Measurements from ENCODE around the gene SEBOX. TPM values are rescaled to one million over a fixed set of nuclear protein-coding genes. Genes with fewer than 3 reads are reported as not detected.
A peak's percentile ranks its signal among the peaks of the same experiment; 100 is the strongest.

Gene SEBOX
- total RNA-seq (not detected), polyA plus RNA-seq (not detected)
- long read RNA-seq, donor 1 = 0 reads
- long read RNA-seq, donor 2 = 0 reads
- long read RNA-seq, donor 3 = 0 reads
- long read RNA-seq, donor 4 = 0 reads

- Histone ChIP-seq H3K9me3 (ENCODE audit: control insufficient read depth, low read length) (no peaks in the 10 kb centered on the region), H3K4me3 (ENCODE audit: low read length) (no peak within 1 kb of the TSS), H3K27ac (ENCODE audit: low read length) (no peak within 1 kb of the TSS), H3K27me3 (ENCODE audit: control insufficient read depth, insufficient read depth) (no peaks in the 10 kb centered on the region), H3K4me1 (ENCODE audit: control insufficient read depth, insufficient read depth, low read length) (no peaks in the 10 kb centered on the region)
- intact Hi-C loops (cut with DNase I) = no loop called here
- 90% methylated on average over 13 of the region's 13 CpGs for WGBS
- DNase-seq (no peak), ATAC-seq (no peak)
These were observed at the start of gene SEBOX for GRCh38 chr17:28364665-28365363. Gene SEBOX, minus strand, starts transcription at chr17:28365199. Its CDS starts 48 bp downstream, at chr17:28365151.

GRCh38 chr17:28413804-28414203 lies 48.8 kb upstream of the SEBOX start:
- no peaks in the 10 kb centered on the region for H3K27me3 ChIP-seq (ENCODE audit: control insufficient read depth, insufficient read depth)
- no peak for ATAC-seq
- no peaks in the 10 kb centered on the region for H3K9me3 ChIP-seq (ENCODE audit: control insufficient read depth, low read length)
- no peaks in the 10 kb centered on the region for H3K4me1 ChIP-seq (ENCODE audit: control insufficient read depth, insufficient read depth, low read length)
- no peak overlapping the region for H3K4me3 ChIP-seq (ENCODE audit: low read length)
- intact Hi-C loops (cut with DNase I) = no loop called here
- no peak overlapping the region for H3K27ac ChIP-seq (ENCODE audit: low read length)
- WGBS = 53% methylated on average over 7 of the region's 7 CpGs
- no peak for DNase-seq

GRCh38 chr17:28412099-28412498 lies 47.1 kb upstream of the SEBOX start:
- no peak for DNase-seq
- intact Hi-C loops (cut with DNase I) = no loop called here
- Histone ChIP-seq H3K27me3 (ENCODE audit: control insufficient read depth, insufficient read depth) (no peaks in the 10 kb centered on the region), H3K9me3 (ENCODE audit: control insufficient read depth, low read length) (no peaks in the 10 kb centered on the region), H3K4me1 (ENCODE audit: control insufficient read depth, insufficient read depth, low read length) (no peaks in the 10 kb centered on the region), H3K4me3 (ENCODE audit: low read length) (no peak overlapping the region), H3K27ac (ENCODE audit: low read length) (no peak overlapping the region)
- WGBS = 73% methylated on average over 3 of the region's 3 CpGs
- ATAC-seq = no peak

- Histone ChIP-seq H3K9me3 (ENCODE audit: control insufficient read depth, low read length) (no peaks in the 10 kb centered on the region), H3K27ac (ENCODE audit: low read length) (no peak overlapping the region), H3K4me1 (ENCODE audit: control insufficient read depth, insufficient read depth, low read length) (no peaks in the 10 kb centered on the region), H3K4me3 (ENCODE audit: low read length) (no peak overlapping the region), H3K27me3 (ENCODE audit: control insufficient read depth, insufficient read depth) (no peaks in the 10 kb centered on the region)
- intact Hi-C loops (cut with DNase I) = no loop called here
- ATAC-seq (peak in 1 of 2 donors; percentile 31), DNase-seq (no peak)
- WGBS = 83% methylated on average over 1 of the region's 1 CpG
These were observed 42.9 kb upstream of the SEBOX start for GRCh38 chr17:28407974-28408306.

- Histone ChIP-seq H3K27me3 (ENCODE audit: control insufficient read depth, insufficient read depth) (no peaks in the 10 kb centered on the region), H3K9me3 (ENCODE audit: control insufficient read depth, low read length) (no peaks in the 10 kb centered on the region), H3K4me3 (ENCODE audit: low read length) (no peak overlapping the region), H3K4me1 (ENCODE audit: control insufficient read depth, insufficient read depth, low read length) (no peaks in the 10 kb centered on the region), H3K27ac (ENCODE audit: low read length) (no peak overlapping the region)
- WGBS = 75% methylated on average over 5 of the region's 5 CpGs
- intact Hi-C loops (cut with DNase I) = no loop called here
- DNase-seq (no peak), ATAC-seq (no peak)
These were observed 42.4 kb upstream of the SEBOX start for GRCh38 chr17:28407130-28407973.

- DNase-seq = no peak
- 29% methylated on average over 9 of the region's 9 CpGs for WGBS
- intact Hi-C loops (cut with DNase I) = no loop called here
- ATAC-seq = peak in 1 of 2 donors; percentile 22
- Histone ChIP-seq H3K27ac (ENCODE audit: low read length) (no peak overlapping the region), H3K9me3 (ENCODE audit: control insufficient read depth, low read length) (no peaks in the 10 kb centered on the region), H3K4me3 (ENCODE audit: low read length) (peak overlapping the region; percentile 53), H3K4me1 (ENCODE audit: control insufficient read depth, insufficient read depth, low read length) (no peaks in the 10 kb centered on the region), H3K27me3 (ENCODE audit: control insufficient read depth, insufficient read depth) (no peaks in the 10 kb centered on the region)
These were observed 41.4 kb upstream of the SEBOX start for GRCh38 chr17:28406473-28406814.

GRCh38 chr17:28405632-28406472 lies 40.9 kb upstream of the SEBOX start, which contains the start of gene SLC46A1:
Gene SLC46A1, minus strand, starts transcription at chr17:28406212. Its CDS starts 98 bp downstream, at chr17:28406114.
- WGBS = under 1% methylated on average over 70 of the region's 70 CpGs
- no peaks in the 10 kb centered on the region for H3K9me3 ChIP-seq (ENCODE audit: control insufficient read depth, low read length)
- peak within 1 kb of the TSS; percentile 53 for H3K4me3 ChIP-seq (ENCODE audit: low read length)
- peak; percentile 80 to 87 for ATAC-seq
- intact Hi-C loops (cut with DNase I) = no loop called here
- no peaks in the 10 kb centered on the region for H3K27me3 ChIP-seq (ENCODE audit: control insufficient read depth, insufficient read depth)
- peak; percentile 75 to 88 (median 88) for DNase-seq
- H3K27ac ChIP-seq (ENCODE audit: low read length) = no peak within 1 kb of the TSS
- H3K4me1 ChIP-seq (ENCODE audit: control insufficient read depth, insufficient read depth, low read length) = no peaks in the 10 kb centered on the region

- no peaks in the 10 kb centered on the region for H3K9me3 ChIP-seq (ENCODE audit: control insufficient read depth, low read length)
- H3K4me3 ChIP-seq (ENCODE audit: low read length) = peak overlapping the region; percentile 53
- WGBS = 46% methylated on average over 33 of the region's 33 CpGs
- no peak overlapping the region for H3K27ac ChIP-seq (ENCODE audit: low read length)
- no peaks in the 10 kb centered on the region for H3K27me3 ChIP-seq (ENCODE audit: control insufficient read depth, insufficient read depth)
- DNase-seq (peak in 2 of 3 donors; percentile 57 to 59), ATAC-seq (peak; percentile 21 to 25)
- intact Hi-C loops (cut with DNase I) = no loop called here
- no peaks in the 10 kb centered on the region for H3K4me1 ChIP-seq (ENCODE audit: control insufficient read depth, insufficient read depth, low read length)
These were observed 40.0 kb upstream of the SEBOX start for GRCh38 chr17:28404812-28405570.

- H3K4me1 ChIP-seq (ENCODE audit: control insufficient read depth, insufficient read depth, low read length) = no peaks in the 10 kb centered on the region
- H3K27me3 ChIP-seq (ENCODE audit: control insufficient read depth, insufficient read depth) = no peaks in the 10 kb centered on the region
- H3K4me3 ChIP-seq (ENCODE audit: low read length) = no peak overlapping the region
- ATAC-seq (no peak), DNase-seq (no peak)
- H3K9me3 ChIP-seq (ENCODE audit: control insufficient read depth, low read length) = no peaks in the 10 kb centered on the region
- 93% methylated on average over 5 of the region's 5 CpGs for WGBS
- intact Hi-C loops (cut with DNase I) = no loop called here
- H3K27ac ChIP-seq (ENCODE audit: low read length) = no peak overlapping the region
These were observed 39.4 kb upstream of the SEBOX start for GRCh38 chr17:28404461-28404811.

GRCh38 chr17:28404007-28404406 lies 39.0 kb upstream of the SEBOX start:
- H3K27ac ChIP-seq (ENCODE audit: low read length) = no peak overlapping the region
- no peak for DNase-seq
- no peaks in the 10 kb centered on the region for H3K27me3 ChIP-seq (ENCODE audit: control insufficient read depth, insufficient read depth)
- H3K9me3 ChIP-seq (ENCODE audit: control insufficient read depth, low read length) = no peaks in the 10 kb centered on the region
- no peak for ATAC-seq
- no peaks in the 10 kb centered on the region for H3K4me1 ChIP-seq (ENCODE audit: control insufficient read depth, insufficient read depth, low read length)
- H3K4me3 ChIP-seq (ENCODE audit: low read length) = no peak overlapping the region
- intact Hi-C loops (cut with DNase I) = no loop called here
- 75% methylated on average over 2 of the region's 2 CpGs for WGBS

All from right cardiac atrium (tissue), 5 donors.